HL-60 (cell line): Measurements from ENCODE around the gene NFIC.
"Not testable (repeated sequence)": the region's sequence is repeated elsewhere in the genome, so short reads cannot be mapped to it uniquely, and the experiment has no call there.

Experiments used
- DNase-seq, 2 experiments: peaks; one replicate each; pipeline ENCODE4 v3.0.0-alpha.2; 2010 to 2020; ENCODE audit warnings: low read depth in 1 of 2, low spot score in 1 of 2
- H3K27ac ChIP-seq: fragments of 250-450 bp; sonication (Bioruptor Pico); replicated peaks from 2 replicates; pipeline ENCODE4 v1.5.1; 2020; ENCODE audit warnings: mild to moderate bottlenecking, moderate library complexity
- H3K27me3 ChIP-seq: fragments of 250-450 bp; sonication (Bioruptor Pico); 2 replicates; pipeline ENCODE4 v1.5.1; 2021; ENCODE audit warnings: mild to moderate bottlenecking, moderate library complexity; ENCODE audit not compliant: insufficient read depth, poor library complexity, severe bottlenecking
- H3K4me3 ChIP-seq: replicated peaks from 2 replicates; pipeline ENCODE4 v1.5.1; 2011; ENCODE audit warnings: mild to moderate bottlenecking, control low read depth, low read length; ENCODE audit not compliant: insufficient read depth
- GABPA ChIP-seq: IDR thresholded peaks from 2 replicates; pipeline ENCODE4 v1.6.1; 2012; ENCODE audit warnings: low read depth
- POLR2AphosphoS5 ChIP-seq: IDR thresholded peaks from 2 replicates; pipeline ENCODE4 v1.6.1; 2012; ENCODE audit warnings: low read depth
- SPI1 ChIP-seq: IDR thresholded peaks from 2 replicates; pipeline ENCODE4 v1.6.1; 2012; ENCODE audit warnings: low read depth, mild to moderate bottlenecking, borderline replicate concordance
- TF ChIP-seq, protein P1 (sequence below): IDR thresholded peaks from 2 replicates; pipeline ENCODE4 v1.6.1; 2012; ENCODE audit warnings: low read depth; ENCODE audit not compliant: insufficient replicate concordance
- TF ChIP-seq, protein P2 (sequence below): IDR thresholded peaks from one replicate; pipeline ENCODE4 v1.5.1; 2011; ENCODE audit warnings: low read length, control low read depth, inconsistent platforms; ENCODE audit not compliant: insufficient read depth

Gene NFIC

DNA sequence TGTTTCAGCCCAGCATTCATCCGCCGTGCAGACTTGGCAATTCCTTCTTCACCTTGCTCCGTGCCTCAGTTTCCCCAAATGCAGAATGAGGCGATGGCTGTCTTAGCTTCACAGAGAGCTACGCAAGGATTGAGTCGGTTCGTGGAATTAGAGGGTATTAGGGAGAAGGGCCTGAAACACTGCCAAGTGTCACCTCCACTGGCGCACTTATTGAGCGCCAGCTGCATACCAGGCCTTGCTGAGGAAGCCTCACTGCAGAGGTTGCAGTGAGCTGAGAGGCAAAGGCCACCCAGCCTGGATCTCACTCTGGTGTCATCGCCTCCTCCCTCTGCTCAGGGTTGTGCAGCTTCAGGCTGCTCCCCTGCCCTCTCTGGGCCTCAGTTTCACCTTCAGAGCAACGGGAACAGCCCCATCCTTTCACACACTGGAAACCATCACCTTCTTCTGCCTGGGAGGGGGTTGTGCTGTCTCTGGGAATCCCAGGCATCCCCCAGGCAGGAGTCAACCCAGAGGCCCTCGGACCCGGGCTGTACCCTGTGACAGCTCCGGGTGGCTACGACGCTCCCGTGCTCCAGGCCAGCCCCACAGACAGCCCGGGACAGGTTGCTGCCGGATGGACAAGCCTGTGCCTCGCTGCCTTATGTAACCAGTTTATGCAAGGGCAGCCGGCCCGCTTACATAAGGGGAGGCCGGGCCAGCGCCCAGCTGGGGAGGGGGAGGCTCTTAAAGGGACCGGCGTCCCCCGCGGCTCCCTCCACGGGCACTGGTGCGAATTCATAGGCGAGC is 31.9 kb downstream of the NFIC start:
- Histone ChIP-seq H3K4me3 (no peak overlapping the region), H3K27me3 (no peaks in the 10 kb centered on the region), H3K27ac (no peak overlapping the region)
- DNase-seq = no peak
- TF ChIP-seq, protein P1, sequence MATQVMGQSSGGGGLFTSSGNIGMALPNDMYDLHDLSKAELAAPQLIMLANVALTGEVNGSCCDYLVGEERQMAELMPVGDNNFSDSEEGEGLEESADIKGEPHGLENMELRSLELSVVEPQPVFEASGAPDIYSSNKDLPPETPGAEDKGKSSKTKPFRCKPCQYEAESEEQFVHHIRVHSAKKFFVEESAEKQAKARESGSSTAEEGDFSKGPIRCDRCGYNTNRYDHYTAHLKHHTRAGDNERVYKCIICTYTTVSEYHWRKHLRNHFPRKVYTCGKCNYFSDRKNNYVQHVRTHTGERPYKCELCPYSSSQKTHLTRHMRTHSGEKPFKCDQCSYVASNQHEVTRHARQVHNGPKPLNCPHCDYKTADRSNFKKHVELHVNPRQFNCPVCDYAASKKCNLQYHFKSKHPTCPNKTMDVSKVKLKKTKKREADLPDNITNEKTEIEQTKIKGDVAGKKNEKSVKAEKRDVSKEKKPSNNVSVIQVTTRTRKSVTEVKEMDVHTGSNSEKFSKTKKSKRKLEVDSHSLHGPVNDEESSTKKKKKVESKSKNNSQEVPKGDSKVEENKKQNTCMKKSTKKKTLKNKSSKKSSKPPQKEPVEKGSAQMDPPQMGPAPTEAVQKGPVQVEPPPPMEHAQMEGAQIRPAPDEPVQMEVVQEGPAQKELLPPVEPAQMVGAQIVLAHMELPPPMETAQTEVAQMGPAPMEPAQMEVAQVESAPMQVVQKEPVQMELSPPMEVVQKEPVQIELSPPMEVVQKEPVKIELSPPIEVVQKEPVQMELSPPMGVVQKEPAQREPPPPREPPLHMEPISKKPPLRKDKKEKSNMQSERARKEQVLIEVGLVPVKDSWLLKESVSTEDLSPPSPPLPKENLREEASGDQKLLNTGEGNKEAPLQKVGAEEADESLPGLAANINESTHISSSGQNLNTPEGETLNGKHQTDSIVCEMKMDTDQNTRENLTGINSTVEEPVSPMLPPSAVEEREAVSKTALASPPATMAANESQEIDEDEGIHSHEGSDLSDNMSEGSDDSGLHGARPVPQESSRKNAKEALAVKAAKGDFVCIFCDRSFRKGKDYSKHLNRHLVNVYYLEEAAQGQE = no peak

DNA sequence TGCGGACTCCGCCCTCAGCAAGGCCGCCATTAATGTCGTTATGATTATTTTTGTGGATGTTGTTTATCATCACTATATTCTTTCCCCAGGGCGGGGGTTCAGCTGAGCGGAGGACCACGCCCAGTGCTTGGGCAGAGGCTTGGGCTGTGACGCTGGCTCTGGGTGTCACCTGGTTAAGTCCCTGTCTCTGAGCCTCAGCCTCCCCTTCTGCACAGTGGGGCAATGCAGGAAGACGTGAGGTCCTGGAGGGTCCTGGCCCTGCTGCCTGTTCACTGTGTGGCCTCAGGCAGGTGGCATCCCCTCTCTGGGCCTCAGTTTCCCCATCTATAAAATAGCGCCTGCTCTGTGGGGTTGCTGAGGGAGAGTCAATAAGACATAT is 32.5 kb downstream of the NFIC start:
- Histone ChIP-seq H3K27me3 (no peaks in the 10 kb centered on the region), H3K4me3 (no peak overlapping the region), H3K27ac (no peak overlapping the region)
- DNase-seq = no peak
- no peak for TF ChIP-seq POLR2AphosphoS5
- no peak for TF ChIP-seq SPI1
- TF ChIP-seq, protein P1 = no peak
- TF ChIP-seq, protein P2, sequence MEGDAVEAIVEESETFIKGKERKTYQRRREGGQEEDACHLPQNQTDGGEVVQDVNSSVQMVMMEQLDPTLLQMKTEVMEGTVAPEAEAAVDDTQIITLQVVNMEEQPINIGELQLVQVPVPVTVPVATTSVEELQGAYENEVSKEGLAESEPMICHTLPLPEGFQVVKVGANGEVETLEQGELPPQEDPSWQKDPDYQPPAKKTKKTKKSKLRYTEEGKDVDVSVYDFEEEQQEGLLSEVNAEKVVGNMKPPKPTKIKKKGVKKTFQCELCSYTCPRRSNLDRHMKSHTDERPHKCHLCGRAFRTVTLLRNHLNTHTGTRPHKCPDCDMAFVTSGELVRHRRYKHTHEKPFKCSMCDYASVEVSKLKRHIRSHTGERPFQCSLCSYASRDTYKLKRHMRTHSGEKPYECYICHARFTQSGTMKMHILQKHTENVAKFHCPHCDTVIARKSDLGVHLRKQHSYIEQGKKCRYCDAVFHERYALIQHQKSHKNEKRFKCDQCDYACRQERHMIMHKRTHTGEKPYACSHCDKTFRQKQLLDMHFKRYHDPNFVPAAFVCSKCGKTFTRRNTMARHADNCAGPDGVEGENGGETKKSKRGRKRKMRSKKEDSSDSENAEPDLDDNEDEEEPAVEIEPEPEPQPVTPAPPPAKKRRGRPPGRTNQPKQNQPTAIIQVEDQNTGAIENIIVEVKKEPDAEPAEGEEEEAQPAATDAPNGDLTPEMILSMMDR = no peak
- TF ChIP-seq GABPA = no peak

DNA sequence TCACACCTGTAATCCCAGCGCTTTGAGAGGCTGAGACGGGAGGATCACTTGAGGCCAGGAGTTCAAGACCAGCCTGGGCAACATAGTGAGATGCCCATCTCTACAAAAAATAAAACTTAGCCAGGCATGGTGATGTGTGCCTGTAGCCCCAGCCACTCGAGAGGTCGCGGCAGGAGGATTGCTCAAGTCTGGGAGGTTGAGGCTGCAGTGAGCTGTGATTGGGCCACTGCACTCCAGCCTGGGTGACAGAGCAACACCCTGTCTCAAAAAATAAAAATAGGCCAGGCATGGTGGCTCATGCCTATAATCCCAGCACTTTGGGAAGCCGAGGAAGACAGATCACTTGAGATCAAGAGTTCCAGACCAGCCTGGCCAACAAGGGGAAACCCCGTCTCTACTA is 32.9 kb downstream of the NFIC start:
- not testable (repeated sequence) for H3K4me3 ChIP-seq, DNase-seq, H3K27me3 ChIP-seq, H3K27ac ChIP-seq

DNA sequence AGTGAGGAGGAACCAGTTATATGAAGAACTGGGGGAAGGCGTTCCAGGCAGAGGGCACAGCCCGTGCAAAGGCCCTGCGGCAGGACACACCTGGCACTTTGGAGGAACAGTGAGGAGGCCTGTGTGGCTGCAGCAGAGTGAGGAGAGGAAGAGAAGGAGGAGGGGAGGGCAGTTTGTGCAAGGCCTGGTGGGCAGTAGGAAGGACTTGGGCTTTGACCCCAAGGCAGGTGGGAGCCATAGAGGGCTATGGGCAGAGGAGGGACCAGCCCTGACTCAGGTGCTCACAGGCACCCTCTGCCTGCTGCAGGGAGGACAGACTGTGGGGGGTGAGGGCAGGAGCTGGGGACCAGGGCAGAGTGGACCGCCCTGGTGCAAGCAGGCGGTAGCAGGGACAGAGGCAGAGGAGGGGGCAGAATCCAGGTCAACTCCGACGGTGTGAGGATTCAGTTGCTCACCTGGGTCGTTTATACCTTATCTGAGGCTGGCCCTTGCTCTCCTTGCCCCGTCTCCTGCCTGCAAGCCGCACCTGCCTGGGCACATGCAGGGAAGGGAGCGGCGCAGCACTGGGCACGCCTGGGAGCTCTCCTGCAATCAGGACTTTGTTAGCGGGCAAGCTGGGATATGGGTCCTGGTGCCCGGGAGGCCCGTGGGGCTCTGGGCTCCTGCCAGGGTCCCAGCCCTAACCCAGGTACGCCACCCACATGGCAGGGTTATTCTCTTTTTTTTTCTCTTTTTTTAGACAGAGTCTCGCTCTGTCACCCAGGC is 34.8 kb downstream of the NFIC start:
- H3K27ac ChIP-seq = no peak overlapping the region
- no peak overlapping the region for H3K4me3 ChIP-seq
- no peaks in the 10 kb centered on the region for H3K27me3 ChIP-seq
- TF ChIP-seq, protein P1 = no peak
- TF ChIP-seq GABPA (no peak), POLR2AphosphoS5 (no peak), SPI1 (no peak)
- TF ChIP-seq, protein P2 = no peak
- DNase-seq = no peak
